Esophagus squamous epithelium (tissue), 5 donors: ENCODE measurements around the gene SSBP1. TPM values are rescaled to one million over a fixed set of nuclear protein-coding genes. Genes with fewer than 3 reads are reported as not detected.

Experiments
- DNase-seq: peaks from one replicate; lab custom pipeline; 2025; lab: John Stamatoyannopoulos, UW
- H3K27ac ChIP-seq, 4 donors: fragments of 200-600 bp; sonication (generic); one replicate each; pipeline ENCODE4 v1.5.1; 2016 to 2019; ENCODE audit warnings: mild to moderate bottlenecking in 1 of 4
- H3K27me3 ChIP-seq, 4 donors: fragments of 200-600 bp; sonication (generic); 1 replicate in 3 of 4; 2 replicates in 1 of 4; pipeline versions ENCODE4 v1.5.1 to v1.6.0; 2017 to 2021; ENCODE audit warnings: antibody characterized with exemption in 1 of 4
- H3K36me3 ChIP-seq, 3 donors: fragments of 200-600 bp; sonication (generic); one replicate each; pipeline ENCODE4 v1.5.1; 2016 to 2019
- H3K4me1 ChIP-seq, 3 donors: fragments of 200-600 bp; sonication (generic); one replicate each; pipeline ENCODE4 v1.5.1; 2017 to 2019
- H3K4me3 ChIP-seq, 4 donors: fragments of 200-600 bp; sonication (generic); 1 replicate in 3 of 4; 2 replicates in 1 of 4; pipeline ENCODE4 v1.5.1; 2016 to 2019; ENCODE audit warnings: mild to moderate bottlenecking in 2 of 4, moderate library complexity in 1 of 4
- H3K9me3 ChIP-seq, 3 donors: fragments of 200-600 bp; sonication (generic); one replicate each; pipeline ENCODE4 v1.5.1; 2016 to 2019
- CTCF ChIP-seq, 6 experiments: fragments of 450-650 bp in 4 of 6; fragments of 200-600 bp in 2 of 6; sonication (generic) in 2 of 6; IDR thresholded peaks; one replicate each; pipeline ENCODE4 v1.5.1; 2016 to 2019; ENCODE audit warnings: antibody characterized with exemption in 6 of 6, mild to moderate bottlenecking in 4 of 6, moderate library complexity in 4 of 6
- POLR2A ChIP-seq, 4 donors: fragments of 450-650 bp; IDR thresholded peaks; one replicate each; pipeline ENCODE4 v1.6.1; 2017; ENCODE audit warnings: antibody characterized with exemption in 4 of 4, mild to moderate bottlenecking in 4 of 4, moderate library complexity in 3 of 4
- WGBS, 2 donors: methylation state at CpG; one replicate each; pipeline ENCODE4 v1.1.5; 2018; 5-methylcytosine and 5-hydroxymethylcytosine counted together
- intact Hi-C: fragments of 100-400 bp; cut with DNase I; formaldehyde crosslinking; loops from one replicate; pipeline ENCODE4 v1.15.0; 2022
- total RNA-seq, 4 donors: library from RNA; depleted of rRNA; stranded (reverse); fragments of >200 nt; gene quantifications; one replicate each; pipeline ENCODE4 v1.1.0, GENCODE V29; 2016
- donor health status: DM: yes; HTN: yes; CAD: no.

Gene SSBP1
- total RNA-seq, 4 donors from 2014 or later = 120 to 187 (median 146) TPM

GRCh38 chr7:141695803-141696289 is 42.3 kb upstream of the SSBP1 start:
- Histone ChIP-seq H3K4me1 (peaks cover 3 to 58% (median 4%) of the 10 kb centered on the region in 3 donors), H3K36me3 (no peaks in the 10 kb centered on the region), H3K27ac (no peak overlapping the region), H3K4me3 (no peak overlapping the region), H3K9me3 (no peaks in the 10 kb centered on the region), H3K27me3 (no peaks in the 10 kb centered on the region)
- 0 to 71% methylated on average over 1 to 6 of the region's 6 CpGs for WGBS, 2 donors
- DNase-seq = no peak
- TF ChIP-seq POLR2A (IDR thresholded peaks at IDR 0.05) (no peak), CTCF (IDR thresholded peaks at IDR 0.05) (no peak)
- intact Hi-C loops = no loop called here

- peaks cover 3 to 62% (median 4%) of the 10 kb centered on the region in 3 donors for H3K4me1 ChIP-seq
- intact Hi-C loops = no loop called here
- WGBS, 2 donors = 34 to 56% methylated on average over 2 of the region's 2 CpGs
These were observed 41.8 kb upstream of the SSBP1 start for GRCh38 chr7:141696348-141696747.

GRCh38 chr7:141697211-141697871 is 40.8 kb upstream of the SSBP1 start:
- DNase-seq = no peak
- intact Hi-C loops = no loop called here
- Histone ChIP-seq H3K9me3 (no peaks in the 10 kb centered on the region), H3K36me3 (no peaks in the 10 kb centered on the region), H3K27ac (no peak overlapping the region), H3K4me1 (peaks cover 3 to 64% (median 4%) of the 10 kb centered on the region in 3 donors), H3K27me3 (no peaks in the 10 kb centered on the region), H3K4me3 (no peak overlapping the region)
- TF ChIP-seq CTCF (IDR thresholded peaks at IDR 0.05) = no peak
- no peak for TF ChIP-seq POLR2A (IDR thresholded peaks at IDR 0.05)
- WGBS, 2 donors = 65 to 70% methylated on average over 9 to 10 of the region's 10 CpGs

More at GRCh38 chr7:141696348-141696747, 41.8 kb upstream of the SSBP1 start:
- TF ChIP-seq POLR2A (IDR thresholded peaks at IDR 0.05) (no peak), CTCF (IDR thresholded peaks at IDR 0.05) (no peak)
- Histone ChIP-seq H3K4me3 (no peak overlapping the region), H3K27ac (no peak overlapping the region), H3K9me3 (no peaks in the 10 kb centered on the region), H3K36me3 (no peaks in the 10 kb centered on the region), H3K27me3 (no peaks in the 10 kb centered on the region)
- DNase-seq = no peak

- intact Hi-C loops = no loop called here
- Histone ChIP-seq H3K4me1 (peaks cover 3 to 75% (median 11%) of the 10 kb centered on the region in 3 donors), H3K36me3 (no peaks in the 10 kb centered on the region), H3K4me3 (no peak overlapping the region), H3K27ac (no peak overlapping the region), H3K27me3 (no peaks in the 10 kb centered on the region), H3K9me3 (no peaks in the 10 kb centered on the region)
- DNase-seq = no peak
- 89 to 100% methylated on average over 1 of the region's 1 CpG for WGBS, 2 donors
- TF ChIP-seq CTCF (IDR thresholded peaks at IDR 0.05) = no peak
These were observed 39.7 kb upstream of the SSBP1 start for GRCh38 chr7:141698247-141699015.

GRCh38 chr7:141699860-141700259 is 38.3 kb upstream of the SSBP1 start:
- H3K36me3 ChIP-seq = no peaks in the 10 kb centered on the region
- no peaks in the 10 kb centered on the region for H3K27me3 ChIP-seq
- 55 to 72% methylated on average over 3 of the region's 3 CpGs for WGBS, 2 donors
- no peak overlapping the region for H3K27ac ChIP-seq
- DNase-seq = no peak
- H3K4me1 ChIP-seq = peaks cover 3 to 85% (median 15%) of the 10 kb centered on the region in 3 donors
- no peak overlapping the region for H3K4me3 ChIP-seq
- intact Hi-C loops = no loop called here
- TF ChIP-seq POLR2A (IDR thresholded peaks at IDR 0.05) = no peak
- TF ChIP-seq CTCF (IDR thresholded peaks at IDR 0.05) = no peak
- no peaks in the 10 kb centered on the region for H3K9me3 ChIP-seq
